Coronary artery (tissue), 2 donors: ENCODE data around the gene PHEX.

ENCODE experiments used
- DNase-seq: peaks from one replicate; pipeline ENCODE4 v3.0.0-alpha.2; 2017; ENCODE audit warnings: low spot score
- H3K27ac ChIP-seq, 2 donors: fragments of 200-600 bp; sonication (generic); one replicate each; pipeline ENCODE4 v1.5.1; 2016 to 2019
- H3K4me3 ChIP-seq: fragments of 200-600 bp; sonication (generic); 2 replicates; pipeline ENCODE4 v1.5.1; 2016; ENCODE audit warnings: mild to moderate bottlenecking, moderate library complexity
- TF ChIP-seq, protein P1 (sequence below): fragments of 200-600 bp; sonication (generic); IDR thresholded peaks from one replicate; pipeline ENCODE4 v1.5.1; 2019; ENCODE audit warnings: antibody characterized with exemption

Gene PHEX

DNA sequence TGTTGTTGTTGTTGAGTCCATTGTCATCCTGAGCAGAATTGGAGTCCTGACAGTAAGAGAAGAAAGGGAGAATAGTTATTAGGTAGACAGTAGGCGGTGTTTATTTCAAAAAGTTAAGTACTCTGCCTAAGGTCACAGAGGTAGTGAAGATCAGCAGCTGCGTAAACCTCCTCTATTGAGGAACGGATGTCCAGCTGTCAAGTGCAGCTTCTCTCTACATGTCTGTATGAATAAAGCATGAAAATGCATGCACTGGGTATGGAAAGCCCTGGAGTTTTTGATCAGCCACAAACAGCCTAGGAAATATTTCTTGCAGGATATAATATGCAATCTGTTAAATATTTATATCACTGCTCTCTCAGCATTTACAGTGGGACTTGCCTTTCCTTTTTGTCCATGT, 131.2 kb downstream of the PHEX start:
- no peak for DNase-seq
- Histone ChIP-seq H3K4me3 (no peak overlapping the region), H3K27ac (no peak overlapping the region)
- TF ChIP-seq, protein P1, sequence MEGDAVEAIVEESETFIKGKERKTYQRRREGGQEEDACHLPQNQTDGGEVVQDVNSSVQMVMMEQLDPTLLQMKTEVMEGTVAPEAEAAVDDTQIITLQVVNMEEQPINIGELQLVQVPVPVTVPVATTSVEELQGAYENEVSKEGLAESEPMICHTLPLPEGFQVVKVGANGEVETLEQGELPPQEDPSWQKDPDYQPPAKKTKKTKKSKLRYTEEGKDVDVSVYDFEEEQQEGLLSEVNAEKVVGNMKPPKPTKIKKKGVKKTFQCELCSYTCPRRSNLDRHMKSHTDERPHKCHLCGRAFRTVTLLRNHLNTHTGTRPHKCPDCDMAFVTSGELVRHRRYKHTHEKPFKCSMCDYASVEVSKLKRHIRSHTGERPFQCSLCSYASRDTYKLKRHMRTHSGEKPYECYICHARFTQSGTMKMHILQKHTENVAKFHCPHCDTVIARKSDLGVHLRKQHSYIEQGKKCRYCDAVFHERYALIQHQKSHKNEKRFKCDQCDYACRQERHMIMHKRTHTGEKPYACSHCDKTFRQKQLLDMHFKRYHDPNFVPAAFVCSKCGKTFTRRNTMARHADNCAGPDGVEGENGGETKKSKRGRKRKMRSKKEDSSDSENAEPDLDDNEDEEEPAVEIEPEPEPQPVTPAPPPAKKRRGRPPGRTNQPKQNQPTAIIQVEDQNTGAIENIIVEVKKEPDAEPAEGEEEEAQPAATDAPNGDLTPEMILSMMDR, result no peak

DNA sequence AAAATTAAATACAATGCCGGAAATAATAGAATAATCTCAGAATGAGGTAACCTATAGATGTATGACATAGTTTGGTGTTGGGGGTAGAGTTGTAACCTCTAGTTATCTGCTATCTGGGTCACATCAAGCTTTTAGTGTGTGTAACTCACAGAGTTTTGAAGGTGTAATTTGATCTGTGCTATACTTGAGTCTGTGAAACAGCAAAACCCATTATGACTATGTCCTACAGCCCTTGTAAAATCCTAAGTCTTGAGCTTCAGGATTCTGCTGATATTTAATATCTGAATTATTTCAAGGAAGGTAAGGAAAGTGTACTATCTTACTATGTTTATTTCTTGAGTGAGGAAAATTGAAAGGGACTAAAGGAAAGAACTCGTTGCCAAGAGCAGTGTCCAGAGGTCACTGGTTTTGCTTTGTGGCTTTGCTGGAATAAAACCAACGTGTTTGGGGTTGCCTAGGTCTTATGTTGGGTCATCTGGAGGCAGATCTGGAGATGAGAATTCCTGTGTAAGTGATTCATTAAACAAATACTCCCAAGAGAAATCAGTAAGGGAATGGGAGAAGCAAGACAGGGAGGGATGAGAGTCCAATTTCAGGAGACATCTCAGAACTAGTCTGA, 132.8 kb downstream of the PHEX start:
- no peak overlapping the region for H3K4me3 ChIP-seq
- no peak for DNase-seq
- TF ChIP-seq, protein P1, result no peak

DNA sequence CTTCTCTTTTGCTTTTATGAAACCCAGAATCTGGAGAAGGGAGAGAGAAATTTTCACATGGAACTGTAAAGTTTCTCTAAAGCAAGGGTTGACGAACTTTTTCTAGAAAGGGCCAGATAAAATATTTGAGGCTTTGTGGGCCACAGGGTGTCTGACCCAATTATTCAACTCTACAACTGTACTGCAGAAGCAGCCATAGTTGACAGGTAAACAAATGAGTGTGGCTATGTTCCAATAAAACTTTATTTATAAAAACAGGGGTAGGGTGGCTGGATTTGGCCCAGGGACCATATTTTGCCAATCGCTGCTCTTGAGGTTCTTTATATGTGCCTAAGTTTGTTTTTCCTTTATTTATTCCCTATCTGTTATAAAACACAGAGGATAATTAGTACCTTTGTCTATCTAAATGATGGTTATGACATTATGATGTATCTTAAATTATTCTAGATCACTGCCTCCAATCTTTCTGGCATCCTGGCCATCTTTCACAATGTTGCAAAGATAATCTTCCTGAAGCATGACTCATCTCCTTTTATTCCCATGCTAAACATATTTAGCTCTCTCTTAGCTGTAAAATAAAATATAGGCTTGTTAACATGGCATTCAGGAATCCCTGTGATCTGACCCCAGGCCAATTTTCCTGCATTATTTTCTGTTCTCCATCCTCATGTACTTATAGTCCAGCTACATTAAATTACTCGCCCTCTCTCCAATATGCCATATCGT, 133.8 kb downstream of the PHEX start:
- Histone ChIP-seq H3K4me3 (no peak overlapping the region), H3K27ac (no peak overlapping the region)
- no peak for DNase-seq
- TF ChIP-seq, protein P1, result no peak

More for the DNA sequence above, 132.8 kb downstream of the PHEX start:
- H3K27ac ChIP-seq, result no peak overlapping the region

DNA sequence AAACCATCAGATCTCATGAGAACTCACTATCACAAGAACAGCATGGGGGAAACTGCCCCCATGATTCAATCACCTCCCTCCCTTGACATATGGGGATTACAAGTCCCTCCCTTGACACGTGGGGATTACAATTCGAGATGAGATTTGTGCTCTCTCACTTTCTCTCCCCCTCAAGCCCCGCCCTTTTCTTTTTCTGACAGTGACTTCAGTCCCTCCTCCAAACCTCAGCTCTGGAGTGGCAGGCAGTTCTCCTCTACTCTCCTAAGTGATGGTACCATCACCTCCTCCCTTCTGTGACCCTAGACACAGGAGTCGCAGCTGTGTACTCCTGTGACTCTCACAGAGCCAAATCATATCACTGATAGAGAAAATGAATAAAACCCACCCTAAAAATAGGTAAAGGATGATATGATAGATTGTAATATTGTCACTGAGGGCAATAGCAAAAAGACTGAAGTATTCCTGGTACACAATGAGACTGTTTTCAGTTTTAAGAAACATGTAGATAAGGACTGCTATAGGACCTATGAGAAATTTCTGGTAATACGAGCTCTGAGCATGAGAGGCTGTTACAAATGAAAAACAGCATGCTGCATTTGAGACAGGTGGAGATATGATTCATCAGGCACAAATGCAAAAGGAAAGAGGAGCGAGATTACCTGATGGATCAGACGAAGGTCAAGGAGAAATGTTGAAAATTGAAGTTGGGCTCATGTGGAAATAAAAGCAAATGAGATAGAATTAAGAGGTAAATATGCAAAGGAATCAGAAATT, 139.3 kb downstream of the PHEX start:
- TF ChIP-seq, protein P1, result no peak
- H3K27ac ChIP-seq, result no peak overlapping the region
- DNase-seq, result no peak
- H3K4me3 ChIP-seq, result no peak overlapping the region

DNA sequence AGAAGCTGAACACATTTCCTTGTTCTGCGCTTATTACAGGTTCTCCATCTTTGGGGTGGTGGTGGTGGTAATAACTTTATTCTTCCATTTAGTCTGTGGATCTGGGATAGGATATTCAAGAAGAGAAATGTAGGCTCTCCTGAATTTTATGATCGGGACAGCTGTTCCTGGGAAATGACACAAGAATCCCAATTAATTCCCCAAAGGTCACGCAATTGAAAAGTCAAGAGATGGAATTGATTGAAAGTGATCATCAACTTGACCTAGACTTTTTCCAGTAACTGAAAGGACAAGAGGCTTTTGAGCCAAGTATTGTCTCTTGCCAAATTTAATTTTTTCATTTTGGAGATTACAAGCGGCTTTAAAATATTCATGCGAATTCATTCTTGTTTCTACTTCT, 141.8 kb downstream of the PHEX start:
- Histone ChIP-seq H3K4me3 (no peak overlapping the region), H3K27ac (no peak overlapping the region)
- TF ChIP-seq, protein P1, result no peak
- no peak for DNase-seq

DNA sequence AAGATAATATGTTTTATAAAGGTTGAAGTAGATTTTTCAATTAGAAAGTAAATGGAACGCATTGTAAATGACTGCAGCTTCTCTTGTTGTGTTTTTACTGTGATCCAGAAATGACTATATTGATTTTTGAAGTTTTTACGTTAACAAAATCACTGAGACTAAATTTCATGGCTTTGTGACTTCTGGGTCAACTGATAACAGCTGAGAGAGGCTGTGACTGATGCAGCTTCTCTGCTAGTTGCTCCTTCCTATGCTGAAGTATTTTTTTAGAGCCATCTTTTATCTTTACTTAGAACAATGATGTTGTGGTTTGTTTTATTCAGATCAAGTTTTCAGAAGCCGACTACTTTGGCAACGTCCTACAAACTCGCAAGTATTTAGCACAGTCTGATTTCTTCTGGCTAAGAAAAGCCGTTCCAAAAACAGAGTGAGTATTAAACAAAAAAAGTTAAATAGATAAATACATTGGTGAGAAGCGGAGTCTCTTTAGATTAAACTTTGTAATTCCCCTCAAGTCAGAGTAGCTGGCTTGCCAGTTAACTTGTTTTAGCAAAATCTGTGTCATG, 145.9 kb downstream of the PHEX start:
- no peak for DNase-seq
- TF ChIP-seq, protein P1, result no peak
- Histone ChIP-seq H3K4me3 (no peak overlapping the region), H3K27ac (no peak overlapping the region)
